CD14-positive monocyte (primary cell): Measurements from ENCODE around the gene RNF213. TPM values are rescaled to one million over a fixed set of nuclear protein-coding genes. Genes with fewer than 3 reads are reported as not detected.
"Not testable (repeated sequence)": the region's sequence is repeated elsewhere in the genome, so short reads cannot be mapped to it uniquely, and the experiment has no call there.

Source experiments
- DNase-seq, 3 donors: peaks; one replicate each; pipeline ENCODE4 v3.0.0-alpha.2; 2011 to 2022
- H2AFZ ChIP-seq: 2 replicates; pipeline ENCODE4 v1.6.0; 2012; ENCODE audit warnings: mild to moderate bottlenecking, low read depth, low read length, inconsistent platforms; ENCODE audit not compliant: insufficient read depth, poor library complexity, severe bottlenecking
- H3K27ac ChIP-seq, 2 donors: 1 replicate in 1 of 2; 2 replicates in 1 of 2; pipeline ENCODE4 v1.5.1; 2012 to 2013; ENCODE audit warnings: low read length in 2 of 2, control low read depth in 1 of 2, inconsistent platforms in 1 of 2, low read depth in 1 of 2, mild to moderate bottlenecking in 1 of 2
- H3K27me3 ChIP-seq, 2 donors: one replicate each; pipeline versions ENCODE4 v1.6.0 to v1.6.1; 2011 to 2013; ENCODE audit warnings: low read length in 2 of 2; ENCODE audit not compliant: control insufficient read depth in 2 of 2, insufficient read depth in 2 of 2
- H3K36me3 ChIP-seq, 2 donors: replicated peaks in 1 of 2; 1 replicate in 1 of 2; 2 replicates in 1 of 2; pipeline versions ENCODE4 v1.5.1 to v1.6.1; 2012 to 2013; ENCODE audit warnings: low read length in 2 of 2, control low read depth in 1 of 2, inconsistent platforms in 1 of 2, mild to moderate bottlenecking in 1 of 2; ENCODE audit not compliant: insufficient read depth in 2 of 2, control insufficient read depth in 1 of 2
- H3K4me1 ChIP-seq, 2 donors: 1 replicate in 1 of 2; 2 replicates in 1 of 2; pipeline versions ENCODE4 v1.5.1 to v1.6.1; 2012 to 2013; ENCODE audit warnings: low read length in 2 of 2, control low read depth in 1 of 2, inconsistent platforms in 1 of 2, mild to moderate bottlenecking in 1 of 2, moderate library complexity in 1 of 2; ENCODE audit not compliant: insufficient read depth in 2 of 2, control insufficient read depth in 1 of 2
- H3K4me2 ChIP-seq: replicated peaks from 2 replicates; pipeline ENCODE3; 2012; ENCODE audit warnings: low read length, moderate library complexity, mild to moderate bottlenecking; ENCODE audit not compliant: poor library complexity, severe bottlenecking; ENCODE audit errors: extremely low read depth
- H3K4me3 ChIP-seq, 3 experiments: fragments of 200-600 bp in 1 of 3; sonication (generic) in 1 of 3; replicated peaks in 1 of 3; 1 replicate in 2 of 3; 2 replicates in 1 of 3; pipeline ENCODE4 v1.5.1; 2011 to 2013; ENCODE audit warnings: low read length in 3 of 3, mild to moderate bottlenecking in 3 of 3, control low read depth in 2 of 3, low read depth in 2 of 3, inconsistent platforms in 1 of 3, moderate library complexity in 1 of 3
- H3K79me2 ChIP-seq: 2 replicates; pipeline ENCODE4 v1.6.0; 2012; ENCODE audit warnings: mild to moderate bottlenecking, control low read depth, inconsistent platforms, low read length, moderate library complexity; ENCODE audit not compliant: insufficient read depth
- H3K9ac ChIP-seq: 2 replicates; pipeline ENCODE4 v1.6.0; 2017; ENCODE audit warnings: low read length, mild to moderate bottlenecking; ENCODE audit not compliant: insufficient read depth, poor library complexity, severe bottlenecking
- H3K9me3 ChIP-seq, 2 donors: replicated peaks in 1 of 2; 1 replicate in 1 of 2; 2 replicates in 1 of 2; pipeline versions ENCODE4 v1.5.1 to v1.6.1; 2012 to 2013; ENCODE audit warnings: low read length in 2 of 2, control low read depth in 1 of 2; ENCODE audit not compliant: control insufficient read depth in 1 of 2, insufficient read depth in 1 of 2
- H4K20me1 ChIP-seq: 2 replicates; pipeline ENCODE4 v1.6.0; 2012; ENCODE audit warnings: mild to moderate bottlenecking, low read length, control low read depth, moderate library complexity; ENCODE audit not compliant: insufficient read depth
- H3K27ac Mint-ChIP-seq, 7 donors: one replicate each; pipeline ENCODE4 v1.8.0; 2020; ENCODE audit warnings: mild to moderate bottlenecking in 7 of 7, mixed read lengths in 7 of 7, moderate library complexity in 6 of 7, inconsistent platforms in 2 of 7
- H3K27me3 Mint-ChIP-seq, 3 donors: one replicate each; pipeline ENCODE4 v1.8.0; 2021 to 2022; ENCODE audit warnings: low read depth in 3 of 3, mild to moderate bottlenecking in 3 of 3, mixed read lengths in 3 of 3, moderate library complexity in 3 of 3, inconsistent platforms in 1 of 3
- H3K36me3 Mint-ChIP-seq, 2 donors: one replicate each; pipeline ENCODE4 v1.8.0; 2020; ENCODE audit warnings: mixed read lengths in 2 of 2, inconsistent platforms in 1 of 2, mild to moderate bottlenecking in 1 of 2
- H3K4me1 Mint-ChIP-seq: one replicate; pipeline ENCODE4 v1.8.0; 2020; ENCODE audit warnings: mild to moderate bottlenecking, mixed read lengths
- H3K4me3 Mint-ChIP-seq, 2 donors: one replicate each; pipeline ENCODE4 v1.8.0; 2020; ENCODE audit warnings: mild to moderate bottlenecking in 2 of 2, mixed read lengths in 2 of 2, moderate library complexity in 1 of 2
- H3K9me3 Mint-ChIP-seq, 7 donors: one replicate each; pipeline ENCODE4 v1.8.0; 2020 to 2022; ENCODE audit warnings: mixed read lengths in 7 of 7, mild to moderate bottlenecking in 6 of 7, moderate library complexity in 6 of 7, inconsistent platforms in 2 of 7
- CTCF ChIP-seq: fragments of 200-600 bp; IDR thresholded peaks from one replicate; pipeline ENCODE4 v1.8.0; 2022; ENCODE audit warnings: antibody characterized with exemption, mild to moderate bottlenecking
- WGBS: methylation state at CpG from one replicate; pipeline ENCODE4 v1.1.5; 2013; ENCODE audit warnings: missing lambda C conversion rate; ENCODE audit not compliant: insufficient coverage; 5-methylcytosine and 5-hydroxymethylcytosine counted together
- intact Hi-C, 2 donors: fragments of 100-400 bp; cut with micrococcal nuclease; formaldehyde crosslinking; loops; one replicate each; pipeline versions ENCODE4 v1.15.0 to v1.15.1; 2023
- polyA plus RNA-seq, 3 donors: library from polyadenylated mRNA; depleted of rRNA in 1 of 3; unstranded in 2 of 3; stranded (reverse) in 1 of 3; fragments of 300-500 nt in 2 of 3; fragments of >200 nt in 1 of 3; fragmentation: Illumina TruSeq in 2 of 3; gene quantifications; 1 replicate in 2 of 3; 2 replicates in 1 of 3; pipeline ENCODE4 v1.2.3, GENCODE V29; 2012 to 2021

Gene RNF213
- polyA plus RNA-seq, 3 donors: 10.3 to 196 (median 18.1) TPM

- Histone ChIP-seq H3K9ac (no peak overlapping the region), H4K20me1 (no peaks in the 10 kb centered on the region), H3K4me2 (no peak overlapping the region), H3K9me3 (no peaks in the 10 kb centered on the region), H3K79me2 (no peaks in the 10 kb centered on the region), H3K4me3 (no peak overlapping the region), H3K27me3 (no peaks in the 10 kb centered on the region), H2AFZ (no peak overlapping the region), H3K4me1 (no peaks in the 10 kb centered on the region), H3K36me3 (no peaks in the 10 kb centered on the region), H3K27ac (no peak overlapping the region)
- no peak for DNase-seq
- intact Hi-C loops: no loop called here
- Mint-ChIP-seq H3K4me1 (no peaks in the 10 kb centered on the region), H3K4me3 (no peak overlapping the region), H3K36me3 (peaks cover 13 to 28% of the 10 kb centered on the region in 2 donors), H3K27me3 (peaks cover 6 to 11% (median 8%) of the 10 kb centered on the region in 3 donors), H3K27ac (no peak overlapping the region), H3K9me3 (no peaks in the 10 kb centered on the region)
- 74% methylated on average over 14 of the region's 14 CpGs for WGBS
- no peak for TF ChIP-seq CTCF
Measured at GRCh38 chr17:80242505-80242904, 18.1 kb upstream of the RNF213 start.

- TF ChIP-seq CTCF: no peak
- Histone ChIP-seq H3K79me2 (no peaks in the 10 kb centered on the region), H3K9ac (no peak overlapping the region), H3K27ac (no peak overlapping the region), H3K4me2 (no peak overlapping the region), H3K4me1 (no peaks in the 10 kb centered on the region), H3K27me3 (no peaks in the 10 kb centered on the region), H3K36me3 (no peaks in the 10 kb centered on the region), H2AFZ (no peak overlapping the region), H3K4me3 (no peak overlapping the region), H3K9me3 (no peaks in the 10 kb centered on the region), H4K20me1 (no peaks in the 10 kb centered on the region)
- intact Hi-C loops: no loop called here
- no peak for DNase-seq
- H3K27me3 Mint-ChIP-seq: peaks cover 3 to 10% (median 10%) of the 10 kb centered on the region in 3 donors
- no peaks in the 10 kb centered on the region for H3K4me1 Mint-ChIP-seq
- peaks cover 0 to 2% (median 0%) of the 10 kb centered on the region in 7 donors for H3K9me3 Mint-ChIP-seq
- no peak overlapping the region for H3K4me3 Mint-ChIP-seq
- H3K27ac Mint-ChIP-seq: peak overlapping the region in 1 of 7 donors; percentile 5
- WGBS: 96% methylated on average over 24 of the region's 26 CpGs
- peaks cover 8 to 23% of the 10 kb centered on the region in 2 donors for H3K36me3 Mint-ChIP-seq
Measured at GRCh38 chr17:80243526-80244433, 16.9 kb upstream of the RNF213 start.

GRCh38 chr17:80244448-80244847, 16.2 kb upstream of the RNF213 start:
- H3K79me2 ChIP-seq, H3K27me3 Mint-ChIP-seq, H3K4me2 ChIP-seq, H3K27me3 ChIP-seq, H3K27ac ChIP-seq, H3K4me3 Mint-ChIP-seq, H3K4me1 Mint-ChIP-seq, DNase-seq, H3K4me1 ChIP-seq, H3K36me3 ChIP-seq, H3K4me3 ChIP-seq, H3K9me3 ChIP-seq, H2AFZ ChIP-seq, H3K9ac ChIP-seq, H3K9me3 Mint-ChIP-seq, intact Hi-C loops, H4K20me1 ChIP-seq: not testable (repeated sequence)
- WGBS: 94% methylated on average over 6 of the region's 6 CpGs
- H3K27ac Mint-ChIP-seq: peak overlapping the region in 1 of 7 donors; percentile 50
- peaks cover 8 to 23% of the 10 kb centered on the region in 2 donors for H3K36me3 Mint-ChIP-seq
